Amniotic epithelial cell (primary cell): ENCODE data around the gene ZNF814.
"Not testable (repeated sequence)": the region's sequence is repeated elsewhere in the genome, so short reads cannot be mapped to it uniquely, and the experiment has no call there.

Source experiments
- DNase-seq: peaks from one replicate; pipeline ENCODE4 v3.0.0-alpha.2; 2010; ENCODE audit warnings: low read depth

ZNF814 gene

DNA sequence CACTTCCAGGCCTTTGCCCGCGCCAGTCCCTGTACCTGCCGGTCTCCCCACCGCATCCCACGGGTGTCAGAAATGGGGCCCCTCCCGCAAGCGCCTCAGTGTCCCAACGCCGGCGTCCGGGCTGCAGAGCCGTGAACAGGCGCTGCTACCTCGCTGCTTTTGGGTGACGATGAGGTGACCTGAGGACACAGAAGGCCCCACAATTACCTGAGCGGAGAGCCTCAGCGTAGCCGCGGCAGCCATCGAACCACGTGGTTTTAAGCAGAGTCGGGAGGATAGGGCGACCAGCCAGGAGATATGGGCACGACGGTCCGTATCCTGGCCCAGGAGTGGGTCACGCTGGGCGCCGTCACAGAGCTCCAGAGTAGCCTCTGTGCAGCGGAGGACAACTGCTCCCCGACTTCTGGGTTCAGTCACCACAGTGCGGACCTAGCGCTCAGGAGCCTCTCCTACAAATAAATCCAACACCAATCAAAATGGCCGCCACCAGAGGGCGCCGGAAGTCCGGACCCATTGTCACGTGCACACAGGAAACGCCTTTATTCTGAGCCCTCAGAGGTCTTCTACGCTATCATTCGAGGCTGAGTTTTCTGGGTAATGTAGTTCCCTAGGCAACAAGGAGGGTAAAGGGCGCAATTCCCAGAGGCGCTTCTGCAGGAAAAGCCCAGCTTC is at the start of gene ZNF814:
Gene ZNF814 (minus strand): TSS at position 478 of the 672 bp plus-strand sequence. CDS start 235 bp downstream, at position 243.
- DNase-seq = peak; percentile 89

DNA sequence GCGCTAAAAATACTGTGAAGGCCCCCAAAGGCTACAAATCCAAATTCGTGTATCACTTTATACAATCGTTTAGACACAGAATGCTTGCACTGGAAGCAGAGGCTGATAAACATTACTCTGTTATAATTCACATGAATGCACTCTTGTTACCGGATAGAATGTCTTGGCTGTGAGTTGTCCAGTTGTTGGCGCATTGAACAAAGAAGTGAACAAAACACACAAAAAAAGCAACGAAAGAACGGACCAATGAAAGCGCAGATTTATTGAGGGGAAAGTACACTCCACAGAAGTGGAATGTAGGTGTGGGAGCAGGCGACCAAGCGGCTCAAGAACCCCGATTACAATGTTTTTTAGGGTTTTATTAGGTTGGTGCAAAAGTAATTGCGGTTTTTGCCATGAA is 46.9 kb upstream of the ZNF814 start:
- no peak for DNase-seq

DNA sequence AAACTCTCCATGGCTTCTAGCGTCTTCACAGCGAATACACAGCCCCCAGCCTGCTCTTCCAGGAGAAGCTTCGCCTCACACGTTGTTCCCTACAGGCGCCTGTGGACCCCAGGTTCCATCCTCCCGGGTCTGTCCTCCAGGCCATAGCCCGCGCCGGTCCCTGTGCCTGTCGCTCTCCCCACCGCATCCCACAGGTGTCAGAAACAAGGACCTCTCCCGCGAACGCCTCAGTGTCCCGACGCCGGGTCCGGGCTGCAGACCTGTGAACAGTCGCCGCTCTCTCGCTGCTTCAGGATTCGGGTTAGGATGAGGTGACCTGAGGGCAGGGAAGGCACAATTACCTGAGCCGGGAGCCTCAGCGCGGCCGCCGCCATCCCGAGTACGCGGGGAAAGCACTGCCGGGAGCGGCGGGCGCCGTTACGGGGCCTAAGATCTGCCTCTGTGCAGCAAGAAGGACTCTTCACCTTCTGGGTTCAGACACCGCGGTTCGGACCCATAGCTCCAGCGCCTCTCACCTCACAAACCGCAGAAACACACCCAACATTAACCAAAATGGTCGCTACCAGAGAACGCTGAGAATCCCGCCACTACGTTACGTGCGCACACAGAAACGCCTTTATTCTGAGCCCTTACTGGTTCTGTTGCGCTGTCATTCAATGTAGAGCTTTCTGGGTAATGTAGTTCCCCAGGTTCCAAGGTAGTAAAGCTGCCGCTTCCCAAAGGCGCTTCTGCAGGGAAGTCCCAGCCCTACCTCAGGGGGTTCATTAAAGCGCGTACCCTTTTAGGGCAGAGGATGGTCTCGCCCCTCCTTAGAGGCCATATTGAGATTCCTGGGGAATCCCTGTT is 46.2 kb upstream of the ZNF814 start, which contains the start of gene ZNF418:
Gene ZNF418 (minus strand): TSS at position 583 of the 846 bp plus-strand sequence. CDS start 1,580 bp downstream, outside the sequence.
- peak; percentile 84 for DNase-seq

DNA sequence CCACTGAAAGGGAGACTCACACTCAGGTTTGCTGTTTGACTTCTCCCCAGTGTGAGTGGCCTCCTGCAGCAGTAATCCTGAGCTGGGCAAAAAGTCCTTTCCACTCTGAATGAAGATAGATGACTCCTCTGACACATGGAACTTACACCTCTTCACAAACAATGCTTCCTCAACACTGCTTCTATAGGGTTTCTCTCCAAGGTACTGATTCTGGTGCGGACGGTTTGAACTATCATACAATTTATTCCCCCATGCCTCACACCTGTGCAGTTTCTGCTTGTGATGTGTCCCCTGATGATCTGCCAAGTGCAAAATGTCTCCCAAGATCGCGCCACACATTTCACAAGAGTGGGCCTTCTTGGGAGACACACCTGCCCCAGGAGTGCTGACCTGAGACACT is 38.8 kb upstream of the ZNF814 start:
- DNase-seq = no peak

DNA sequence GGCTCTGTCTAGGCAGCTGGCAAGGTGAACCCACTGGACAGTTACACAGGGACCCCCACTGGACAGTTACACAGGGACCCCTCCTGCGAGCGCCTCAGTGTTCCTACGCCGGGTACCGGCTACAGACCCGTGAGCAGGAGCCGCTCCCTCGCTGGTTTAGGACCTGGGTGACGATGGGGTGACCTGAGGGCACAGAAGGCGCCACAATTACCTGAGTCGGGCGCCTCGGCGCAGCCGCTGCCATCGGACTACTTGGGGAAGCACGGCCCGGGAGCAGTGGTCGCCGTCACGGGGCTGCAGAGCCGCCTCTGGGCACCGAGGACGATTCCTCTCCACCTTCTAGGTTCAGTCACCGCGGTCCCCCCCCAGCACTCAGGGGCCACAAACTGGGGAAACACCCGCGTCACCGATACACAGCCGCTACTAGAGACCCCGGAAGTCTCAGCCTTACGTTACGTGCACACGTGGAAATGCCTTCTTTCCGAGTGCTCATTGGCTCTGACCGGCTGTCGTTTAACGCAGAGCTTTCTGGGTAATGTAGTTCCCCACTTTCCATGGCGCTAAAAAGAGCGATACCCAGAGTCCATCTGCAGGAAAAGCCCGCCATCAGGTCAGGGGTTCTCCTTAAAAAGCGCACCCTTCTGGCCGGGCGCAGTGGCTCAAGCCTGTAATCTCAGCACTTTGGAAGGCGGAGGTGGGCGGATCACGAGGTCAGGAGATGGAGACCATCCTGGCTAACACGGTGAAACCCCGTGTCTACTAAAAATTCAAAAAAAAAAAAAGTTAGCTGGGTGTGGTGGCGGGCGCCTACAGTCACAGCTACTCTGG is 27.5 kb upstream of the ZNF814 start, which contains the start of gene ZNF417:
Gene ZNF417 (minus strand): TSS at position 425 of the 828 bp plus-strand sequence. CDS start 181 bp downstream, at position 244.
- peak; percentile 96 for DNase-seq

DNA sequence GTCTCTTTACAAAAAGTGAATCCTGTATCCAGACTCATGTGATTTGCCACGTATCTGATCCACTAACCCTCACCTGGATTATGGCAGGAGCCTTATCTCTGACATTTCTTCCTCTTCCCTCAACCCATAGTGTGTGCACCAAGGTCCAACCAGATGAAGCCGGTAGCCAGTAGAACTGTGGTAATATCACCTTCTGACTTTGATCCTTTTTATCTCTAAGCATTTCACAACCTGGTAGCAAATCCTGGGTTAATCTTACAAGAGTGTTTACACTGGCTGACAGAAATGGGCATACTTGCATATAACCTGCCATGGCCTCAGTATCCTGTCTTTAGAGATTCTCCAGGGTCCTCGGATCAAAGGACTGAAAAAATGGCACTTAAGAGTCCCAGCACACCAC is 25.7 kb upstream of the ZNF814 start:
- no peak for DNase-seq

DNA sequence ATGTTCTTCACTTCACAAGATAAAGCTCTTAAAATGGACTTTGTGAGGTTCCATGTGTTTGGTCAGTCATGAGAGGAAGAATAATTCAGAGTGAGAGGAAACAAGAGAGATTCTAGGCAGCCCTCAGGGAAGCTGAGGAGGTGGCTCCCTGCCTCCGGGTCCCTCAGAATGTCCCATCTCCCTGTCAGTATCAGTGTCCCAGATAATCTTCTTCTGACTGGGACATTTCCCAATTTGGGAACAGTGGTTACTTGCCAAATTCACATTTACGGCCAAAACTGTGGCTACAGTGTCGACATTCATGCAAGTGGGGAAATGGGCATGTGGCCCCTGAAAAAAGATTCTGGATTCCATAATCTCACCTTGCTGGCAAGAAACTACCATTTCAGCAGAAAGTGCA is 18.6 kb upstream of the ZNF814 start:
- DNase-seq = no peak

DNA sequence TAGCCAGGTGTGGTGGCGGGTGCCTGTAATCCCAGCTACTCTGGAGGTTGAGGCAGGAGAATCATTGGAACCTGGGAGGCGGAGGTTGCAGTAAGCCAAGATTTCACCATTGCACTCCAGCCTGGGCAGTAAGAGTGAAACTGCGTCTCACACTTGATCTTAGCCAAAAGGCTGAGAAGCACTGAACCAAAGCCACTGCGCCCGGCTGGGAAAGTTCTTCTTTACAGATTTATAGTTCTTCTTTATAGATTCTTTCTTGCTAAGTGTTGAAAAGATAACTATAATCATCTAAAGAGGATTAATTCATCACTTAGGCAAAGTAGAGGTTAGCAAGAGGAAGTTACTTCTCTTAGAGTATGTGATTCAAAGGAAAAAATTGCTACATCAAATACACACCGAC is 16.4 kb upstream of the ZNF814 start:
- no peak for DNase-seq

DNA sequence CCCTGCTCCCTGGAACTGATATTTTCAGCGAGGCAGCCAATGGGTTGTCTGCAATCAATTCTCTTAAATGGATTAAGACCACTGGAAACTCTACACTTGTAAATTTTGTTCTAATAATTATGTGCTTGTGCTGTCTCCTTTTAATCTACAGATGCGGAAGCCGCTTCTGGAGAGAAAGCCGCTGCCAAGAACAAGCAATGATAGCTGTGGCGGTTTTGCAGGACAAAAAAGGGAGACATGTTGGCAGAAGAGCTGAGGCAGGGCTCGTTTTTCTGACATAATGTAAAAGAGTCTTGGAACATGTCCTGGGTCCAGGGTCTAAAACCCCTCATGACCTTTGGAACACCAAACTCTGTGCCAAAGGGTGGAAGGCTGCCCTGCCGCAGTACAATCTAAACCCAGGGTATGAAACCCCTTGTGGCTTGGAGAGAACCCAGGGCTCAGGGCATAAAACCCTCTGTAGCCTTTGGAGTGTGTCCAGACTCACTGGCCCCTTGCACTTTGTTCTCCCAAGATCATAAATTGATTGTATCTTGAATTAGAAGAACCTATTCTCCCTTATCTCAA is 14.9 kb upstream of the ZNF814 start:
- DNase-seq = no peak

DNA sequence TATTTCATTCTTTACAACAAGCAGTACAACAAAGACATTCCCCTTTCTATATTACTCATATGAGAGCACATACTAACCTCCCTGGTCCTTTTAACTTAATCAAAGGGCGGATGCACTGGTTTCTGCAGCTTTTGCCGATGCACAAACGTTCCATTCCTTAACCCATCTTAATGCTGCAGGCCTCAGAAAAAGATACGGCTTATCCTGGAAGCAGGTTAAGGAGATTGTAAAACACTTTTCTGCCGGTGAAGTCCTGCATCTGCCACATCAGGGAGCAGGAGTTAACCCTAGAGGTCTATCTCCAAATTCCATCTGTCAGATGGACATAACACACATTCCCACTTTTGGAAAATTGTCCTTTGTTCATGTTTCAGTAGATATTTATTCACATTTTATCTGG is 11.5 kb upstream of the ZNF814 start:
- DNase-seq = peak; percentile 3

DNA sequence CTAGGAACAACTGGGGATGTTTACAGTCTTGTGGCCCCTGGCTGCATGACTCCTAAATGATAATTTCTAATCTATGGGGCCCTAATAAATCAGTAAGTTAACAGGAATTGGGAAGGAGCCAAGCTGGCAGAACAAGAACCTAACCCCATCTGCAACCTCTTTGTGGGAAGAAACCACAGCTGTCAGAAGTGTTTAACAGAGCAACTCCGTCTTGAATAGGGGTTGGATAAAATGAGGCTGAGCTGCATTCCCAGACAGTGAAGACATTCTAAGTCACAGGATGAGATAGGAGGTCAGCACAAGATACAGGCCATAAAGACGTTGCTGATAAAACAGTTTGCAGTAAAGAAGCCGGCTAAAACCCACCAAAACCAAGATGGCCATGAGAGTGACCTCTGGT is 1.9 kb upstream of the ZNF814 start:
- DNase-seq = peak; percentile 94

DNA sequence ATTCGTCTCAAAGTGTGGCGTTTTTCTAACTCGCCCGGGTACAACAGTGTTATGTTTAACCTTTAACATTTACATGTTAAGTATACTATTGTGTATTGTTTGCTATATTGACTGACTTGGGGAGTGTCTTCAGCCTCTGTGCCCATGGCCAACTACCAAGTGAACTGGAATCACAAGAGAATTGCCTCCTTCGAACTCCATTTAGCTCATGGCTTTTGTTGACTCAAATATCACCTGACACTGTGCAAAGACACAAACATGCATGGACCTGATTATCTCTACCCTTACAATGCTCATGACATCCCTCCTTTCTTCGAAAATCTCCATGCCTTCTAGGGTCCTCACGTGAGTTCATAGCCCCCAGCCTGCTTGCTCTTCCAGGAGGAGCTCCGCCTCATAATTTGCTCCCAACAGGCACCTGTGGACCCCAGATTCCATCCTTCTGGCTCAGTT is 704 bp downstream of the ZNF814 start:
- no peak for DNase-seq

DNA sequence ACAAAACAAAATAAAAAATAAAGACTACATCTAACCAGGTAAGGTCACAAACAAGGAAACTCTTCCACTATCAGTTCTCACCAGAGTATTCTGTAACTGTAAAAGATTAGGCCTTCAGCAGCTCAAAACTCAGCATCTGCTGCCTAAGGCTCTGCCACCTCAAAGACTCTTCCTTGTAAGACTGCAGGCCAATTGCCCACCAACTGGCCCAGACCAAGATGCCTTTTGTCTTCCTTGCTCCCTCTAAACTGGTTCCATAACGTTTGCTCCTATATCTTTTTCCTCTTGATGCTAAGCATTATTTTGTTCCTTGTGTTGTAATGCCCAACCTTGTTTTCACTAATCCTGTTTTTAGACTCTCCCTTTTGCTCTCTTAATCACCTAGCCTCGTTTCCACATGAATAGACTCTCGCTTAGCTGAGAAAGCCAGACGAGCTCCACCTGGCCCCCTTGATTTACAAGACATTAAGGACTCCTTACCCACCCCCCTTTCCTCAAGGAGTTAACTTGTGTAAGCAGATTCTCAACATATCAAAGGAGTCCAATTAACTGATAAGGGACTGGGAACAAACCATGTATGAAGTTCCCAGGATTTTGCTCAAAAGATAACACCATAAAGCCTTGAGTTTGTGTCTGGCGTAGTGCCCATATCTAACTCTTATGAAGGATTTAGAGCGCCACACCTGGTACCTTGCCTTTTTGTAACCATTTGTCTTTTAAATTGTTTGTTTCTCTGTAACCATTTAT is 1.5 kb downstream of the ZNF814 start:
- DNase-seq = peak; percentile 88

DNA sequence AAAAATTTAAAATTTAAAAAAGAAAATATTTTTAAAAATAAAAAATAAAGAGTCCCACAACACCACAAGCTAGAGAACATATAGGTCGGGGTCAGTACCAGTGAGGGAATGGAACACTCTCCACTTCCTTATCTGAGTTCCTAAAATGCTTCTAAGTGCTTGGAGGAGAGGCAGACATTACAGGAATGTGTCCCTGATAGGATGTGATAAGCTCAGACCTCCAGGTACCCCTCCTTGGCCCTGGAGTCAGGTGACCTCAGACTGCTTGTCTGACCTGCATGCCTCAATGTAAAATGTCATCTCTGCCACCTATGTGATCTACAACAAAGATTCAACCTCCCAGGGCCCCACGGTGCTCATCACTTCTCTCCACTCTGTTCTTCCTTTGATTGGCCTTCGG is 2.8 kb downstream of the ZNF814 start:
- DNase-seq = no peak

DNA sequence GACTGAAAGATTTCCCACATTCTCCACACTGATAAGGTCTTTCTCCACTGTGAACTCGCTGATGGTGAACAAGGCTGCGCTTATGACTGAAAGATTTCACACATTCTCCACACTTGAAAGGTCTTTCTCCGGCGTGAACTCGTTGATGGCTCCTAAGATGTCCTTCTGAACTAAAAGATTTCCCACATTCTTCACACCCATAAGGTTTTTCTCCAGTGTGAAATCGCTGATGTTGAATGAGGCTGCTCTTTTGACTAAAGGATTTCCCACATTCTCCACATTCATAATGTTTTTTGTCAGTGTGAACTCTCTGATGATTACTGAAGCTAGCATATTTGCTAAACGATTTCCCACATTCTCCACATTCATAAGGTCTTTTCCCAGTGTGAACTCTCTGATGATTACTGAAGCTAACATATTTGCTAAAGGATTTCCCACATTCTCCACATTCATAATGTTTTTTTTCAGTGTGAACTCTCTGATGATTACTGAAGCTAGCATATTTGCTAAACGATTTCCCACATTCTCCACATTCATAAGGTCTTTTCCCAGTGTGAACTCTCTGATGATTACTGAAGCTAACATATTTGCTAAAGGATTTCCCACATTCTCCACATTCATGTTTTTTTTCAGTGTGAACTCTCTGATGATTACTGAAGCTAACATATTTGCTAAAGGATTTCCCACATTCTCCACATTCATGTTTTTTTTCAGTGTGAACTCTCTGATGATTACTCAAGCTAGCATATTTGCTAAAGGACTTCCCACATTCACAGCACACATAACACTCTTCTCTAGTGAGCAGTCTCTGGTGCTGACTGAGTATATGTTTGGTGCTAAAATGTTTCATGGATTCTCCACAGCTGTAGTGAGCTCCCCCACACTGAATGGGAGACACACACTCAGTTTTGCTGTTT is 14.7 kb downstream of the ZNF814 start:
- DNase-seq = peak; percentile 31

DNA sequence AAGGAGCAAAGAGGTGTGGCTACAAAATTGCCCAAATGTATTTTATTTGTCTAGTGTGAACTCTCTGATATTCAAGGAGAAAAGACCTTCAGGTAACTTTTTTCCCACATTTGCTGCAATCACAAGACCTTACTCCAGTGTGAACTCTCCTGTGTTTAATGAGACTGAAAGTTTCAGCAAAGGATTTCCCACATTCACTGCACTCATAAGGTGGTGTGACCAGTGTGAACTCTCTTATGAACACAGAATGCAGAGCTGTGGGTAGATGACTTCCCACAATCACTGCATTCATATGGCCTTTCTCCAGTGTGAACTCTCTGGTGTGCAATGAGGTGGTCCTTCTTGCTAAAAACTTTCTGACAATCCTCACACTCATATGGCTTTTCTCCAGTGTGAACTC is 16.4 kb downstream of the ZNF814 start:
- DNase-seq = peak; percentile 29

DNA sequence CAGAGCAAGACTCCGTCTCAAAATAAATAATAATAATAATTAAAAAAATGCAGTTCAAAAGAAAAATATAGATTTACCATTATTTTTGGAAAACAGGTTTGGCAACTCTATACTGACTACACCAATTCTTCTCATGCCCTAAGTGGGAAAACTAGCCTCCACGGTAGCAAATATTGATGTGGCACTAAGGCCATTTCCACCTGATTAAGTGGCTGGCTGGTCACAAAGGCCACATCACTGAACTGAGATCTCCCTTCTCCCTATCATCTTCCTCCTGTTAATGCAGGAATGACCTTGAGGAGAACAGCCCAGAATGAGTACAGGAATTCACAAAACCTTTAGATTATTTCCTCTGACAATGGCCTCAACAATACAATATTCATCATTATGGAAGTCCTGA is 18.6 kb downstream of the ZNF814 start:
- no peak for DNase-seq

DNA sequence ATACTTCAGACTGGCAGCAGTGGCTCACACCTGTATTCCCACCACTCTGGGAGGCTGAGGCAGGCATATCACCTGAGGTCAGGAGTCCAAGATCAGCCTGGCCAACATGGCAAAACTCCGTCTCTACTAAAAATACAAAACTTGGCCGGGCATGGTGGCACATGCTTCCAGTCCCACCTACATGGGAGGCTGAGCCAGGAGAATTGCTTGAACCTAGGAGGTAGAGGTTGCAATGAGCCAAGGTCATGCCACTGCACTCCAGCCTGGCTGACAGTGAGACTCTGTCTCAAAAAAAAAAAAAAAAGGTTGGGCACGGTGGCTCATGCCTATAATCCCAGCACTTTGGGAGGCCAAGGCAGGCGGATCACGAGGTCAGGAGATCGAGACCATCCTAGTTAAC is 19.2 kb downstream of the ZNF814 start:
- DNase-seq = not testable (repeated sequence)

DNA sequence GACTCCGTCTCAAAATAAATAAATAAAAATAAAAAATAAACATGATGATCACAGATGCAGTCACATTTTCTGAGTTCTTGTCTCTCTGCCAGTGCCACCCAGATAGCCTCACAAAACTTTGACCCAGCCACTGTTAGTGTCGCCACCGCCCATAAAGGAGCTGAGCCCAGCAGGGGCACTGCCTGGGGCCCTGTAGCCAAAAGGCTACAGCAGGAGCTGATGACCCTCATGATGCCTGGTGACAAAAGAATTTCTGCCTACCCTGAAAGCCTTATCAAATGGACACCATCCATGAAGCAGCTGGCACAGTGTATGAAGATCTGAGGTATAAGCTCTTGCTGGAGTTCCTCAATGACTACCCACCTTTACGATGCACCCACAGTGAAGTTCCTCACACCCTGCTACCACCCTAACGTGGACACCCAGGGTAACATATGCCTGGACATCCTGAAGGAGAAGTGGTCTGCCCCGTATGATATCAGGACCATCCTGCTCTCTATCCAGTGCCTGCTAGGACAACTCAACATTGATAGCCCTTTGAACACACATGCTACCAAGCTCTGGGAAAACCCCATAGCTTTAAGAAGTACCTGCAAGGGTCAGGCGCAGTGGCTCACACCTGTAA is 20.9 kb downstream of the ZNF814 start:
- no peak for DNase-seq

DNA sequence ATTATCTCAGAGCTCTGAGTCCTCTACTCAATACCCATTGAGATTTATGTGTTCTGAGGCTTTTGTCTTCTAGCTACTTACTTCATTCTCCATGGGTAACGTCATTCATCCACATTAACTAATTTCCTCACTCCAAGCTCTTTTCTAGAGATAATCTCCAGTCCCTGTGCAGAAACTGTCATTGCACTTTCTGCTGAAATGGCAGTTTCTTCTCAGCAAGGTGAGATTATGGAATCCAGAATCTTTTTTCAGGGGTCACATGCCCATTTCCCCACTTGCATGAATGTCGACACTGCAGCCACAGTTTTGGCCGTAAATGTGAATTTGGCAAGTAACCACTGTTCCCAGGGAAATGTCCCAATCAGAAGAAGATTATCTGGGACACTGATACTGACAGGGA is 26.5 kb downstream of the ZNF814 start:
- DNase-seq = not testable (repeated sequence)
